RWPE2 (cell line): ENCODE data around the gene NEO1.

Experiments used
- ATAC-seq: fragments of 200-7000 bp; cut with Tn5 transposase; 3 replicates; pipeline ENCODE4 v1.9.1; 2021; ENCODE audit warnings: low read depth
- DNase-seq: peaks from one replicate; pipeline ENCODE4 v3.0.0-alpha.2; 2020; ENCODE audit warnings: low spot score
- H3K27ac ChIP-seq: fragments of 450-650 bp; 2 replicates; pipeline ENCODE4 v1.5.1; 2017; ENCODE audit warnings: mild to moderate bottlenecking; ENCODE audit not compliant: poor library complexity, severe bottlenecking
- H3K27me3 ChIP-seq: fragments of 250-450 bp; sonication (Bioruptor Pico); 2 replicates; pipeline ENCODE4 v1.5.1; 2021; ENCODE audit warnings: mild to moderate bottlenecking, moderate library complexity; ENCODE audit not compliant: insufficient read depth, poor library complexity, severe bottlenecking
- H3K36me3 ChIP-seq: fragments of 250-450 bp; sonication (Bioruptor Pico); 2 replicates; pipeline ENCODE4 v1.5.1; 2020; ENCODE audit warnings: low read depth, mild to moderate bottlenecking, moderate library complexity
- H3K4me1 ChIP-seq: fragments of 250-450 bp; sonication (Bioruptor Pico); 2 replicates; pipeline ENCODE4 v1.5.1; 2021; ENCODE audit warnings: mild to moderate bottlenecking, moderate library complexity; ENCODE audit not compliant: insufficient read depth, poor library complexity, severe bottlenecking
- H3K4me3 ChIP-seq: fragments of 250-450 bp; sonication (Bioruptor Pico); 2 replicates; pipeline ENCODE4 v1.5.1; 2021; ENCODE audit warnings: mild to moderate bottlenecking, moderate library complexity; ENCODE audit not compliant: severe bottlenecking
- H3K9me3 ChIP-seq: fragments of 250-450 bp; sonication (Bioruptor Pico); 2 replicates; pipeline ENCODE4 v1.5.1; 2021; ENCODE audit warnings: mild to moderate bottlenecking, moderate library complexity; ENCODE audit not compliant: severe bottlenecking
- TF ChIP-seq, protein P1 (sequence below): fragments of 450-650 bp; IDR thresholded peaks from one replicate; pipeline ENCODE4 v1.5.1; 2017; ENCODE audit warnings: mild to moderate bottlenecking, moderate library complexity; ENCODE audit not compliant: poor library complexity, severe bottlenecking

NEO1 gene

DNA sequence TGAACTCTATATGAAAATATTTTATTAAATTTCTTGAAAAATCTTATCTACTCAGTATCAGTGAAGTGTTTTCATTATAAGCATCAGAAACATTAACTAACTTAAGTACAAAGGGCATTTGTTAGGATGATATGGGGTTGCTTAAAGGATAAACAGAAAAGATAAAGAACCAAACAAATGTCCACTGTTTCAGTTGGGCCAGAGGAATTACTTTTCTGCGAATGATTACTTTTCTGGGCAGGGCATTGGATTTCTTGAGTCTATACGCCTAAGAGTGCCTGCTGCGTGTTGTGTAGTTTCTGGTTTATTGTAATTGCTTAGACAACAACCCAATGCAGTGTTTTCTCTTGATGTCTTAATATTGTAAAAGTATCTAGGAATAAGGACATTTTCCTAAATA is 52.8 kb downstream of the NEO1 start:
- Histone ChIP-seq H3K4me3 (no peak overlapping the region), H3K27me3 (peaks cover 14% of the 10 kb centered on the region), H3K27ac (no peak overlapping the region), H3K36me3 (no peaks in the 10 kb centered on the region), H3K4me1 (no peaks in the 10 kb centered on the region), H3K9me3 (no peaks in the 10 kb centered on the region)
- TF ChIP-seq, protein P1, sequence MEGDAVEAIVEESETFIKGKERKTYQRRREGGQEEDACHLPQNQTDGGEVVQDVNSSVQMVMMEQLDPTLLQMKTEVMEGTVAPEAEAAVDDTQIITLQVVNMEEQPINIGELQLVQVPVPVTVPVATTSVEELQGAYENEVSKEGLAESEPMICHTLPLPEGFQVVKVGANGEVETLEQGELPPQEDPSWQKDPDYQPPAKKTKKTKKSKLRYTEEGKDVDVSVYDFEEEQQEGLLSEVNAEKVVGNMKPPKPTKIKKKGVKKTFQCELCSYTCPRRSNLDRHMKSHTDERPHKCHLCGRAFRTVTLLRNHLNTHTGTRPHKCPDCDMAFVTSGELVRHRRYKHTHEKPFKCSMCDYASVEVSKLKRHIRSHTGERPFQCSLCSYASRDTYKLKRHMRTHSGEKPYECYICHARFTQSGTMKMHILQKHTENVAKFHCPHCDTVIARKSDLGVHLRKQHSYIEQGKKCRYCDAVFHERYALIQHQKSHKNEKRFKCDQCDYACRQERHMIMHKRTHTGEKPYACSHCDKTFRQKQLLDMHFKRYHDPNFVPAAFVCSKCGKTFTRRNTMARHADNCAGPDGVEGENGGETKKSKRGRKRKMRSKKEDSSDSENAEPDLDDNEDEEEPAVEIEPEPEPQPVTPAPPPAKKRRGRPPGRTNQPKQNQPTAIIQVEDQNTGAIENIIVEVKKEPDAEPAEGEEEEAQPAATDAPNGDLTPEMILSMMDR = no peak
- DNase-seq = no peak
- no peak for ATAC-seq

DNA sequence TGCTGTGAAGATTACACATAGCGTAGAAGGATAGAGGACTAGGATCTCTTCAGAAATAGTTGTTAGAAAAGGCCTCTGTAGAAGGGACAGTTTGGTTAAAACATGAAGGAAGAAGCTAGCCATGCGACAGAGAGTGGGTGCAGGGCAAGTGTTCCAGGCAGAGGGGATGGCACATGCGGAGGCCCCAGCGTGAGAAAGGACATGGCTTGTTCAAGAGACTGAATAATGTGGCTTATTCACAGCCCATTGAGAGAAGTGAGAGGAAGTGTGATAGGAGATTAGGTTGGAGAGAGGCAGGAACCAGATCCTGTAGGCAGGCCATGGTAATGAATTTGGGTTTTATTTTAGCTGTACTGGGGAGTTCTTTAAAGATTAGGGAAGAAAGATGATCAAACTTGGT is 56.4 kb downstream of the NEO1 start:
- no peak for ATAC-seq

DNA sequence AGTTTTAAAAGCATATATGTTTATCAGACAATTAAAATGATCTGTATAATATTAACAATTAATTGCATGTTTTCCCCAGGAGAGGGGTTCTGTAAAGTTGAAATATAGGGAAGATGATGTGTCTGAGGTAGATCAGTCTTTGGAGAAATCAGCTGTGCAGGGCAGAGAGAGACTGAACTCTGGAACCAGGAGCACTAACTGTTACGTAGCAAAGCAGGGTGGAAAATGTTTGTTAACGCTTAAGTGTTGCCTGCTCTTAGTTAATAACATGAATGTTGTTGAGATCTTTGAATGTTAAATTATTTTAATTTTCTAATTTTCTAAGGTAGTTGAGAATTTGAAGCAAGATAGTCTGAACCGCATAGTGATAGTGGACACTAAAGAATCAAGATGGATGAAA is 57.5 kb downstream of the NEO1 start:
- no peak for DNase-seq
- H3K27me3 ChIP-seq = peaks cover 21% of the 10 kb centered on the region
- H3K36me3 ChIP-seq = no peaks in the 10 kb centered on the region
- H3K4me3 ChIP-seq = no peak overlapping the region
- H3K27ac ChIP-seq = no peak overlapping the region
- no peak for ATAC-seq
- no peaks in the 10 kb centered on the region for H3K4me1 ChIP-seq
- TF ChIP-seq, protein P1 = no peak
- H3K9me3 ChIP-seq = no peaks in the 10 kb centered on the region

More for the DNA sequence above, 56.4 kb downstream of the NEO1 start:
- TF ChIP-seq, protein P1 = no peak
- H3K27me3 ChIP-seq = peaks cover 21% of the 10 kb centered on the region
- no peak overlapping the region for H3K4me3 ChIP-seq
- DNase-seq = no peak
- no peaks in the 10 kb centered on the region for H3K9me3 ChIP-seq
- H3K4me1 ChIP-seq = no peaks in the 10 kb centered on the region
- H3K27ac ChIP-seq = no peak overlapping the region
- H3K36me3 ChIP-seq = no peaks in the 10 kb centered on the region

DNA sequence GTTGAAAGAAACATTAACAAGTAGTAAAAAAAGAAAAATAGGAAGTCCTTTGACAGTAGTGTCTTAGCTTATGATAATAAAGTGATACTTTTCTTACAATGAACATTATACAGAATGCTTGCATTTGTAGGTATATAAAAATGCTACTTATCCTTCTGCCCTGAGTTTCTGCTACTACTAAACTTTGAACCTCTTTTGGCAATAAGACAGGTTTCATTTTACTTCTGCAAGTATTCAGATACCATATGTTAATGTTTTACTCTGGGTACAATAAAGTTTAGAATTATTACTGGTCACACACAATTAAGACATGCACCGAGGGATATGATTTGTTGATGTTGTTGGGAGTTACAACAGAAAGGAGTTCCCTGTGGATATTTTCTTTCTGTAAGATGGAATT is 57.9 kb downstream of the NEO1 start:
- ATAC-seq (no peak), DNase-seq (no peak)
- Histone ChIP-seq H3K27ac (no peak overlapping the region), H3K9me3 (no peaks in the 10 kb centered on the region), H3K36me3 (no peaks in the 10 kb centered on the region), H3K27me3 (peaks cover 21% of the 10 kb centered on the region), H3K4me3 (no peak overlapping the region), H3K4me1 (no peaks in the 10 kb centered on the region)
- TF ChIP-seq, protein P1 = no peak

DNA sequence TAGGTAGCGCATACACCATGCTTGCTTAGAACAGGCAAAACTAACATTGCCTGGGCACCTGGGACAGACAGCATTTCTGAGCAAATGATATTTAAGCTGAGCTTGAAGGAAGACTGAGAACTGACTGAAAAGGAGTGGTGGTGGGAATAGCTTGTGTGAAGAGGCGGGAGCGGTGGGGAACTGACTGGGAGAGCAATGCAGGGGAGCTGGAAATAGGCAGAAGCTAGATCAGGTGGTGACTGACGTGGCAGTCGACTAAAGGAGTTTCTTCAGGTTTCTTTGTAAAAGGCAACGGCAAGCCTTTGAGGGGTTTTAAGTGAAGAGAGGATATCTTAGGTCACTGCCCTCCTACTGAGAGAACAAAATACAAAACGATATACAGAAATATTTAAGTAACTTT is 61.8 kb downstream of the NEO1 start:
- no peak overlapping the region for H3K4me3 ChIP-seq
- H3K27ac ChIP-seq = no peak overlapping the region
- DNase-seq = no peak
- no peaks in the 10 kb centered on the region for H3K36me3 ChIP-seq
- no peak for ATAC-seq
- TF ChIP-seq, protein P1 = no peak
- H3K27me3 ChIP-seq = peaks cover 21% of the 10 kb centered on the region
- H3K4me1 ChIP-seq = no peaks in the 10 kb centered on the region
- H3K9me3 ChIP-seq = no peaks in the 10 kb centered on the region
